GM13976 (cell line): ENCODE measurements around the gene CACNG4.

ENCODE experiments used
- DNase-seq: peaks from one replicate; pipeline ENCODE4 v3.0.0; 2012; ENCODE audit warnings: low spot score
- CTCF ChIP-seq: IDR thresholded peaks from 2 replicates; pipeline ENCODE4 v1.5.1; 2012; ENCODE audit warnings: borderline replicate concordance, mild to moderate bottlenecking; ENCODE audit not compliant: insufficient read depth; ENCODE audit errors: extremely low read depth, missing control alignments, control extremely low read depth
- in situ Hi-C: fragments of 300-500 bp; cut with MboI; formaldehyde crosslinking; loops from one replicate; pipeline ENCODE4 v1.12.0; 2022; ENCODE audit warnings: low sequenced_read_pairs, mixed read lengths, inconsistent platforms; ENCODE audit not compliant: unreplicated experiment

The CACNG4 gene

GRCh38 chr17:67059372-67059771 is 94.9 kb downstream of the CACNG4 start:
- DNase-seq, result no peak
- no peak for TF ChIP-seq CTCF
- in situ Hi-C loops, result no loop called here

- in situ Hi-C loops, result no loop called here
- DNase-seq, result no peak
- TF ChIP-seq CTCF, result no peak
These were observed 98.6 kb downstream of the CACNG4 start for GRCh38 chr17:67063141-67063540.

GRCh38 chr17:67066717-67067116 is 102.2 kb downstream of the CACNG4 start:
- in situ Hi-C loops, result no loop called here
- no peak for DNase-seq
- no peak for TF ChIP-seq CTCF

- in situ Hi-C loops, result no loop called here
- TF ChIP-seq CTCF, result no peak
- DNase-seq, result no peak
These were observed 103.3 kb downstream of the CACNG4 start for GRCh38 chr17:67067571-67068482.

GRCh38 chr17:67068999-67069398 is 104.5 kb downstream of the CACNG4 start:
- in situ Hi-C loops, result no loop called here
- TF ChIP-seq CTCF, result no peak
- DNase-seq, result no peak

GRCh38 chr17:67069603-67070136 is 105.2 kb downstream of the CACNG4 start:
- no peak for DNase-seq
- in situ Hi-C loops, result no loop called here

More at GRCh38 chr17:67069603-67070136, 105.2 kb downstream of the CACNG4 start:
- no peak for TF ChIP-seq CTCF
